ENCODE data around the gene TRAF3IP1.

DNA sequence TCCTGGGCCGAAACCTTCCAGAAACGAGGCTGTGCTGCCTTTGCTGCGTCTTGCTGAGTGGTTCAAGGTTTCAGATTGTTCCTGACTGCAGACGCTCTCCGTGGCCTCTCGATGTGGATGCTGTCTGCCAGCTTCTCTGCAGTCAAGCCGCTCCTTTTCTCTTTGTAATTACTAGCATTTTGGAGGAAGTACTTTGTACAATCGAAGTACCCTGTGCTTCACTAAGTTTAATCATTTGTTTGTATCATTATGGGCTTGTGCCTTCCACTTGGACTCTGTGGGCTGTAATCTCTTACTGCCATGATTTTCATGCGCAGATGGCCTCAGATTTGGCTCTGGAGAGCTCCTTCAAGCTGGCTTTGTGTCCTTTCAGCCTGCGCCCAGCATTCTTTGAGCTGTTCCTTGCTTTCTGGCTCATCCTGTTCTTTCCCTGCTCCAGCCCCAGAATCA, 49.3 kb downstream of the TRAF3IP1 start:
- TF ChIP-seq, protein P1, sequence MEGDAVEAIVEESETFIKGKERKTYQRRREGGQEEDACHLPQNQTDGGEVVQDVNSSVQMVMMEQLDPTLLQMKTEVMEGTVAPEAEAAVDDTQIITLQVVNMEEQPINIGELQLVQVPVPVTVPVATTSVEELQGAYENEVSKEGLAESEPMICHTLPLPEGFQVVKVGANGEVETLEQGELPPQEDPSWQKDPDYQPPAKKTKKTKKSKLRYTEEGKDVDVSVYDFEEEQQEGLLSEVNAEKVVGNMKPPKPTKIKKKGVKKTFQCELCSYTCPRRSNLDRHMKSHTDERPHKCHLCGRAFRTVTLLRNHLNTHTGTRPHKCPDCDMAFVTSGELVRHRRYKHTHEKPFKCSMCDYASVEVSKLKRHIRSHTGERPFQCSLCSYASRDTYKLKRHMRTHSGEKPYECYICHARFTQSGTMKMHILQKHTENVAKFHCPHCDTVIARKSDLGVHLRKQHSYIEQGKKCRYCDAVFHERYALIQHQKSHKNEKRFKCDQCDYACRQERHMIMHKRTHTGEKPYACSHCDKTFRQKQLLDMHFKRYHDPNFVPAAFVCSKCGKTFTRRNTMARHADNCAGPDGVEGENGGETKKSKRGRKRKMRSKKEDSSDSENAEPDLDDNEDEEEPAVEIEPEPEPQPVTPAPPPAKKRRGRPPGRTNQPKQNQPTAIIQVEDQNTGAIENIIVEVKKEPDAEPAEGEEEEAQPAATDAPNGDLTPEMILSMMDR (IDR thresholded peaks at IDR 0.05), result no peak
- no peak for TF ChIP-seq POLR2A (IDR thresholded peaks at IDR 0.05)

Measured in body of pancreas (tissue), 4 donors.